OCI-LY1 (cell line): ENCODE measurements around the gene TXNDC17.

Experiments
- H2AFZ ChIP-seq: fragments of 200-600 bp; sonication (generic), shearing (Covaris generic); 2 replicates; pipeline ENCODE4 v1.6.0; 2014; ENCODE audit warnings: antibody characterized with exemption, mild to moderate bottlenecking, low read length
- H3F3A ChIP-seq: fragments of 200-600 bp; sonication (generic), shearing (Covaris generic); 2 replicates; pipeline ENCODE4 v1.6.0; 2014; ENCODE audit warnings: mild to moderate bottlenecking, antibody characterized with exemption, low read length, moderate library complexity; ENCODE audit not compliant: insufficient read depth
- H3K27ac ChIP-seq: fragments of 200-600 bp; sonication (generic); 2 replicates; pipeline ENCODE4 v1.5.1; 2014; ENCODE audit warnings: low read length, mixed run types, mild to moderate bottlenecking, low read depth; ENCODE audit not compliant: poor library complexity, severe bottlenecking
- H3K27me3 ChIP-seq: fragments of 200-600 bp; sonication (generic); 2 replicates; pipeline ENCODE4 v1.6.0; 2014; ENCODE audit warnings: antibody characterized with exemption, mild to moderate bottlenecking, low read length, moderate library complexity; ENCODE audit not compliant: insufficient read depth
- H3K36me3 ChIP-seq: fragments of 200-600 bp; sonication (generic); 2 replicates; pipeline ENCODE4 v1.6.1; 2014; ENCODE audit warnings: mild to moderate bottlenecking, antibody characterized with exemption, low read length, moderate library complexity, mixed read lengths; ENCODE audit not compliant: insufficient read depth
- H3K4me1 ChIP-seq: fragments of 200-600 bp; sonication (generic); 2 replicates; pipeline ENCODE4 v1.5.1; 2014; ENCODE audit warnings: mild to moderate bottlenecking, low read length, moderate library complexity; ENCODE audit not compliant: insufficient read depth, severe bottlenecking
- H3K4me2 ChIP-seq: fragments of 200-600 bp; sonication (generic), shearing (Covaris generic); 2 replicates; pipeline ENCODE4 v1.6.1; 2014; ENCODE audit warnings: low read length
- H3K4me3 ChIP-seq: fragments of 200-600 bp; sonication (generic); 2 replicates; pipeline ENCODE4 v1.5.1; 2014; ENCODE audit warnings: low read length, low read depth, mild to moderate bottlenecking, mixed read lengths; ENCODE audit not compliant: poor library complexity, severe bottlenecking
- H3K79me2 ChIP-seq: fragments of 200-600 bp; shearing (Covaris generic); 2 replicates; pipeline ENCODE4 v1.6.1; 2016; ENCODE audit warnings: mixed run types, low read length, mixed read lengths; ENCODE audit not compliant: insufficient read depth
- H3K9ac ChIP-seq: fragments of 200-600 bp; sonication (generic), shearing (Covaris generic); 2 replicates; pipeline ENCODE4 v1.6.1; 2014; ENCODE audit warnings: mild to moderate bottlenecking, low read length, mixed read lengths
- H3K9me2 ChIP-seq: fragments of 200-600 bp; sonication (generic), shearing (Covaris generic); 2 replicates; pipeline ENCODE4 v1.6.1; 2014; ENCODE audit warnings: low read depth, mild to moderate bottlenecking, low read length, mixed read lengths
- H3K9me3 ChIP-seq: fragments of 200-600 bp; shearing (Covaris generic); 2 replicates; pipeline ENCODE4 v1.6.1; 2014; ENCODE audit warnings: low read length, mixed read lengths
- H4K20me1 ChIP-seq: fragments of 200-600 bp; sonication (generic), shearing (Covaris generic); 2 replicates; pipeline ENCODE4 v1.6.0; 2016; ENCODE audit warnings: mild to moderate bottlenecking, low read length; ENCODE audit not compliant: insufficient read depth
- EZH2 ChIP-seq: fragments of 200-600 bp; sonication (generic), shearing (Covaris generic); IDR thresholded peaks from 2 replicates; pipeline ENCODE4 v1.8.0; 2017; ENCODE audit warnings: borderline replicate concordance, mixed run types, mild to moderate bottlenecking, antibody characterized with exemption, low read length, moderate library complexity, mixed read lengths
- TF ChIP-seq, protein P1 (sequence below): fragments of 200-600 bp; sonication (generic), shearing (Covaris generic); IDR thresholded peaks from 2 replicates; pipeline ENCODE4 v1.5.1; 2017; ENCODE audit warnings: mild to moderate bottlenecking, antibody characterized with exemption, low read length, moderate library complexity, mixed read lengths

TXNDC17 gene

GRCh38 chr17:6637458-6637840, 3.4 kb upstream of the TXNDC17 start:
- peaks cover 6% of the 10 kb centered on the region; the same call in 1 of the 2 replicates for H3K79me2 ChIP-seq
- peaks cover 27% of the 10 kb centered on the region for H3K4me1 ChIP-seq
- no peaks in the 10 kb centered on the region for H3K9me2 ChIP-seq
- no peak overlapping the region for H3K9ac ChIP-seq
- H3K27ac ChIP-seq = no peak overlapping the region
- H3K9me3 ChIP-seq = 0 out of 2 replicates have a peak, but pooled peaks cover 3% of the 10 kb centered on the region
- no peaks in the 10 kb centered on the region for H4K20me1 ChIP-seq
- no peaks in the 10 kb centered on the region for H3K27me3 ChIP-seq
- H3F3A ChIP-seq = no peaks in the 10 kb centered on the region; the same call in 1 of the 2 replicates
- H3K4me2 ChIP-seq = no peak overlapping the region
- TF ChIP-seq EZH2 = no peak
- TF ChIP-seq, protein P1, sequence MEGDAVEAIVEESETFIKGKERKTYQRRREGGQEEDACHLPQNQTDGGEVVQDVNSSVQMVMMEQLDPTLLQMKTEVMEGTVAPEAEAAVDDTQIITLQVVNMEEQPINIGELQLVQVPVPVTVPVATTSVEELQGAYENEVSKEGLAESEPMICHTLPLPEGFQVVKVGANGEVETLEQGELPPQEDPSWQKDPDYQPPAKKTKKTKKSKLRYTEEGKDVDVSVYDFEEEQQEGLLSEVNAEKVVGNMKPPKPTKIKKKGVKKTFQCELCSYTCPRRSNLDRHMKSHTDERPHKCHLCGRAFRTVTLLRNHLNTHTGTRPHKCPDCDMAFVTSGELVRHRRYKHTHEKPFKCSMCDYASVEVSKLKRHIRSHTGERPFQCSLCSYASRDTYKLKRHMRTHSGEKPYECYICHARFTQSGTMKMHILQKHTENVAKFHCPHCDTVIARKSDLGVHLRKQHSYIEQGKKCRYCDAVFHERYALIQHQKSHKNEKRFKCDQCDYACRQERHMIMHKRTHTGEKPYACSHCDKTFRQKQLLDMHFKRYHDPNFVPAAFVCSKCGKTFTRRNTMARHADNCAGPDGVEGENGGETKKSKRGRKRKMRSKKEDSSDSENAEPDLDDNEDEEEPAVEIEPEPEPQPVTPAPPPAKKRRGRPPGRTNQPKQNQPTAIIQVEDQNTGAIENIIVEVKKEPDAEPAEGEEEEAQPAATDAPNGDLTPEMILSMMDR = no peak
- no peak overlapping the region for H3K4me3 ChIP-seq
- no peak overlapping the region for H2AFZ ChIP-seq
- H3K36me3 ChIP-seq = peaks cover 31% of the 10 kb centered on the region

- peak overlapping the region; percentile 98 for H3K4me2 ChIP-seq
- H3F3A ChIP-seq = no peaks in the 10 kb centered on the region; the same call in none of the 2 replicates
- peaks cover 31% of the 10 kb centered on the region for H3K4me1 ChIP-seq
- 0 out of 2 replicates have a peak, but pooled peaks cover 3% of the 10 kb centered on the region for H3K9me3 ChIP-seq
- peaks cover 31% of the 10 kb centered on the region for H3K36me3 ChIP-seq
- no peak overlapping the region for H2AFZ ChIP-seq
- peak overlapping the region; percentile 99; the same call in 1 of the 2 replicates for H3K9ac ChIP-seq
- no peaks in the 10 kb centered on the region for H3K27me3 ChIP-seq
- H3K79me2 ChIP-seq = peaks cover 6% of the 10 kb centered on the region; the same call in 1 of the 2 replicates
- peak overlapping the region; percentile 88 for H3K4me3 ChIP-seq
- no peak overlapping the region for H3K27ac ChIP-seq
- H3K9me2 ChIP-seq = no peaks in the 10 kb centered on the region
- TF ChIP-seq EZH2 = no peak
- TF ChIP-seq, protein P1 = no peak
- no peaks in the 10 kb centered on the region for H4K20me1 ChIP-seq
Observed at GRCh38 chr17:6638046-6638908, 2.6 kb upstream of the TXNDC17 start.

DNA sequence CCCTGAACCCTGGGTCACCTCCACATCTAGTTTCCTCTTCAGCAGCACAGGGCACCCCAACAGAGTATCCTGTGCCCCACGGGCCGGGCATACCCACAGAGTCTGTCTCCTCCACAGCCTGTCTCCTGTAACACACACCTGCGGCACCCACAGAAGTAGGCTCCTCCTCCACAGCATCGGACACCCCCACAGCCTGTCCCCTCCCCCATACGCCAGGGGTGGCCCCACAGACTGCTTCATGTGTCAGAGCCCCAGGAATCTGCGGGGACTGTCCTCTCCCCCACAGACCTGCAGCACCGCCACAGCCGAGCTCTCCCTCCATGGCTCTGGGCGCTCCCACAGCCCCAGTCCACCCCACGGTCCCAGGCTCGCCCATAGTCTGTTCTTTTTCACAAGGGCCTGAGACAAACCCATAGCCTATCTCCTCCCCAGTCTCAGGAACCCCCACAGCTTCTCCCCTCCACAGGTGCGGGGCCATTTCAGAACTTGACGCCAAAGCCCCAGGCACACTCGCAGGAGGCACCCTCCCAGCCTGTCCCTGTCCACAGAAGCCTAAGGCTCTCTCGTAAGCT, 1.8 kb upstream of the TXNDC17 start:
- peaks cover 31% of the 10 kb centered on the region for H3K36me3 ChIP-seq
- H4K20me1 ChIP-seq = no peaks in the 10 kb centered on the region
- no peaks in the 10 kb centered on the region; the same call in none of the 2 replicates for H3F3A ChIP-seq
- no peaks in the 10 kb centered on the region for H3K27me3 ChIP-seq
- TF ChIP-seq, protein P1 = no peak
- no peak for TF ChIP-seq EZH2
- H3K4me3 ChIP-seq = peak overlapping the region; percentile 88
- no peak overlapping the region for H3K27ac ChIP-seq
- peak overlapping the region; percentile 99 for H3K9ac ChIP-seq
- no peaks in the 10 kb centered on the region for H3K9me3 ChIP-seq
- peaks cover 31% of the 10 kb centered on the region for H3K4me1 ChIP-seq
- no peaks in the 10 kb centered on the region for H3K9me2 ChIP-seq
- peaks cover 6% of the 10 kb centered on the region; the same call in 1 of the 2 replicates for H3K79me2 ChIP-seq
- no peak overlapping the region for H2AFZ ChIP-seq
- peak overlapping the region; percentile 98 for H3K4me2 ChIP-seq
